ENCODE data around the gene ATP5PD. TPM values are rescaled to one million over a fixed set of nuclear protein-coding genes. Genes with fewer than 3 reads are reported as not detected.
"Not testable (repeated sequence)": the region's sequence is repeated elsewhere in the genome, so short reads cannot be mapped to it uniquely, and the experiment has no call there.

Gene ATP5PD
- total RNA-seq, 1 experiment from 2014 or later: 284 TPM

GRCh38 chr17:75077496-75078283 lies 30.9 kb upstream of the ATP5PD start:
- DNase-seq (ENCODE audit: low read depth): no peak

GRCh38 chr17:75077072-75077495 lies 30.3 kb upstream of the ATP5PD start:
- DNase-seq (ENCODE audit: low read depth): no peak

- DNase-seq (ENCODE audit: low read depth): no peak
These were observed 29.0 kb upstream of the ATP5PD start for GRCh38 chr17:75075597-75076336.

- no peak for DNase-seq (ENCODE audit: low read depth)
These were observed 27.8 kb upstream of the ATP5PD start for GRCh38 chr17:75074532-75074931.

- no peak for DNase-seq (ENCODE audit: low read depth)
These were observed 26.9 kb upstream of the ATP5PD start for GRCh38 chr17:75073618-75074047.

GRCh38 chr17:75072909-75073308 lies 26.1 kb upstream of the ATP5PD start:
- DNase-seq (ENCODE audit: low read depth): not testable (repeated sequence)

- not testable (repeated sequence) for DNase-seq (ENCODE audit: low read depth)
These were observed 24.9 kb upstream of the ATP5PD start for GRCh38 chr17:75071478-75072271.

- DNase-seq (ENCODE audit: low read depth): no peak
These were observed 23.0 kb upstream of the ATP5PD start for GRCh38 chr17:75069783-75070182.

GRCh38 chr17:75068750-75069149 lies 22.0 kb upstream of the ATP5PD start:
- no peak for DNase-seq (ENCODE audit: low read depth)

- peak; percentile 75 for DNase-seq (ENCODE audit: low read depth)
These were observed 21.1 kb upstream of the ATP5PD start for GRCh38 chr17:75067856-75068255.

- no peak for DNase-seq (ENCODE audit: low read depth)
These were observed 18.9 kb upstream of the ATP5PD start for GRCh38 chr17:75065562-75066151.

GRCh38 chr17:75064867-75065561 lies 18.2 kb upstream of the ATP5PD start:
- DNase-seq (ENCODE audit: low read depth): no peak

- no peak for DNase-seq (ENCODE audit: low read depth)
These were observed 17.7 kb upstream of the ATP5PD start for GRCh38 chr17:75064460-75064859.

- no peak for DNase-seq (ENCODE audit: low read depth)
These were observed 17.3 kb upstream of the ATP5PD start for GRCh38 chr17:75064040-75064439.

- DNase-seq (ENCODE audit: low read depth): no peak
These were observed 16.9 kb upstream of the ATP5PD start for GRCh38 chr17:75063626-75064025.

GRCh38 chr17:75063201-75063600 lies 16.4 kb upstream of the ATP5PD start:
- no peak for DNase-seq (ENCODE audit: low read depth)

- no peak for DNase-seq (ENCODE audit: low read depth)
These were observed 14.8 kb upstream of the ATP5PD start for GRCh38 chr17:75061618-75062017.

GRCh38 chr17:75061055-75061438 lies 14.3 kb upstream of the ATP5PD start:
- no peak for DNase-seq (ENCODE audit: low read depth)

- DNase-seq (ENCODE audit: low read depth): no peak
These were observed 13.8 kb upstream of the ATP5PD start for GRCh38 chr17:75060434-75061054.

Measured in LHCN-M2 (cell line).